SKM-1 treated with dmso at 0.1 percent for 144 hours (cell line): Measurements from ENCODE around the gene CAMTA1.

ENCODE experiments used
- DNase-seq: peaks from one replicate; lab custom pipeline; 2025; ENCODE audit not compliant: unreplicated experiment; lab: John Stamatoyannopoulos, UW

CAMTA1 gene

GRCh38 chr1:7352364-7352763 lies 567.1 kb downstream of the CAMTA1 start:
- no peak for DNase-seq

DNA sequence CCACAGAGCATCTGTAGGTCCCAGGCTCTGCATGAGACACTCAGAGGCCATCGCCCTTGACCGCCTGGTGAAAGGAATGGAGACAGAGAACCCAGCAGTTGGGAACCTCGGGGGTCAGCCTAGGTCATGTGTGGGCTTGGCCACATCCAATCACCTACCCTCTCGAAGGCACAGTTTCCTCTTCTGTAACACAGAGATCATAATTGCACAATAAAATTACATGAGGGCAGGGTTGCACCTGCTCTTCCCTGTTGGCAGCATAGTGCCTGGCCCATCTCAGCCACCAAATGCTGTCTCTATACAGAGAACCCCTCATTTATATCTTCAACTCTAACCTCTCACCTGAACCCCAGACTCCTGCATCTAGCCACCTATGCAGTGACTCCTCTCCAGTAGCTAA lies 567.7 kb downstream of the CAMTA1 start:
- DNase-seq: no peak

DNA sequence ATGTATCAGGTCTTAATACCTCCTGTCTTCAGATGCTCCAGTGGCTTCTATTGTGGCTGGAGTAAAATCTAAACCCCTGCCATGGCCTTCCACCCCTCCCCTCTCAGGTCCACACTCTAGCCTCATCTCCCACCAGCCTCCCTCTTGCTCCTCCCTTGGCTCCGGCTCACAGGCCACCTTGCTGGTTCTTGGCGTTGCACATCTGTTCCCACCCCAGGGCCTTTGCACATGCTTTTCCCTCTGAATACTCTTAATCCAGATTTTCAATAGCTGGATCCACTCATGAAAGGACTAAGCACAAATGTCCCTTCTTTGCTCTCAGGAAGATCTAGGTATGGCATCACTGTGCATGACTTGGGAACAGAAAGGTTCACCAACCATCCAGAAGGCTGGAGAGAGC lies 570.4 kb downstream of the CAMTA1 start:
- no peak for DNase-seq

- DNase-seq: no peak
Observed at GRCh38 chr1:7356079-7356478, 570.8 kb downstream of the CAMTA1 start.

- DNase-seq: no peak
Observed at GRCh38 chr1:7358425-7358824, 573.2 kb downstream of the CAMTA1 start.

- DNase-seq: no peak
Observed at GRCh38 chr1:7360526-7360925, 575.3 kb downstream of the CAMTA1 start.

- DNase-seq: no peak
Observed at GRCh38 chr1:7362947-7363346, 577.7 kb downstream of the CAMTA1 start.

GRCh38 chr1:7363450-7363849 lies 578.2 kb downstream of the CAMTA1 start:
- no peak for DNase-seq

DNA sequence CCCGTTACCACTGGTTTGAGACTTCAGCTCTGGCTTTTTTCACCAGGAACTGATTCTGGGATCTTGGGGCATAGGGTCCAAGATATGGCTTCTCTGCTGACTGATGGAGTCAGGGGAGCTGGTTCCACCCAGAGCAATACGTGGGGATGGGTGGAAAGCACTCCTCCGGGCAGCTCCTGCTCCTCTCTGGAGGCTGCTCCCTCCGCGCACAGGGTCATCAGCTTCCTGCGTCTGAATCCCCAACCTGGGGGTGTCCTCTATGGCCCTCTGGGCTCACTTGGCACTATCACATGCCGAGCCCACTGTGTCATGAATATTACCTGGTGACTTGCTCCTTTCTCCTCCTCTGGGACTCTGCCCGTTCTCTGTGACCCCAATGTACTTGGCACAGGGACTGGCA lies 580.5 kb downstream of the CAMTA1 start:
- DNase-seq: no peak

- DNase-seq: no peak
Observed at GRCh38 chr1:7366286-7366954, 581.2 kb downstream of the CAMTA1 start.

DNA sequence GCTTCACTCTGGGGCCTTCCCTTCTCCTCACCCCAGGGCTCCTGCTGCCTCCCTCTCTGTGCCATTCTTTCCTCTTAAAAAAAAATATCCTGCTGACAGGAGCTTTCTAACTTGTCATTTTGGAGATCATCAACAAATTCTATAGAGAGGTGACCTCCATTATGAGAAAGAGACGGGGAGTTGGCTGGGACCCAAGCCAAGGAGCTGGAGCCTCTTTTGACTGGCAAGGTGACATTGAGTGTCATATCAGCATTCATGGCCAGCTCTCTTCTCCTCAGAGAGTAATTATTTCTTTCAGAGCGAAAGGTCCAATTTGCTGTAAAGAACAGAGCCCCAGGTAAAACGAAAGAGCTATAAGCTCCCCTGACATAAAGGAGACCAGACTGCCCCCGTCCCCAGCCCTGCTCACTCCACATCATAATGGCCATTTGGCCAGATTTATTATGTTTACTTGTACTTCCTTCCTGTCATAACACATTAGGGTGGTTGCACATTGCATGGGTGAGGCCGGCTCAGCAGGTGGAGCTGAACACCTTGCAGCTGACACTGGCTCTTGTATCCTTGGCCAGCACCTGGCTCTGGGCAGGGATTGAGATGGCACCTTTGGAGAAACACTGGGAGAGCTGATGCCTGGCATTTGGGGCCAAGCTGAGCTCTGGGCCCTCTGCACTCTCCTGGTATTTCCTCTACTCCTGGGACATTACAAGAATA lies 581.9 kb downstream of the CAMTA1 start:
- DNase-seq: no peak

DNA sequence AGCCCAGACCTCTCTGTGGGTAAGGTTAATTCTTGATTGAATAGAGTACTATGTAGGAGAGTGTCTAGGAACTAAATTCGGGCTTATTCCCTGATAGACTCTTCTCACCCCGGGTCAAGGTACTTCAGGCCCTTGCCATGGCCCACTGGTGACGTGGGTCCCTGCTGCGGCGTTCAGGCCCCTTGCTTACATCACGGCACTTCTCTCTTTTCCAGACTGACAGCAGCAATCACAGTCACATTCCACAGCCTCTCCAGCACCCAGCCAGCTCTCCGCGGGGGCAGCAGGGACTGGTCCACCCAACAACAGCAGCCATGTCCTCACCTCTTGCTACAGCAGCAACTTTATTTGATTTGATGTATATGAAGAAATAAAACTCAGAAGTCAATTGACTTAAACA lies 584.6 kb downstream of the CAMTA1 start:
- DNase-seq: no peak

- no peak for DNase-seq
Observed at GRCh38 chr1:7371926-7372325, 586.7 kb downstream of the CAMTA1 start.

- DNase-seq: no peak
Observed at GRCh38 chr1:7372477-7373120, 587.3 kb downstream of the CAMTA1 start.

- DNase-seq: no peak
Observed at GRCh38 chr1:7373251-7373650, 588.0 kb downstream of the CAMTA1 start.

DNA sequence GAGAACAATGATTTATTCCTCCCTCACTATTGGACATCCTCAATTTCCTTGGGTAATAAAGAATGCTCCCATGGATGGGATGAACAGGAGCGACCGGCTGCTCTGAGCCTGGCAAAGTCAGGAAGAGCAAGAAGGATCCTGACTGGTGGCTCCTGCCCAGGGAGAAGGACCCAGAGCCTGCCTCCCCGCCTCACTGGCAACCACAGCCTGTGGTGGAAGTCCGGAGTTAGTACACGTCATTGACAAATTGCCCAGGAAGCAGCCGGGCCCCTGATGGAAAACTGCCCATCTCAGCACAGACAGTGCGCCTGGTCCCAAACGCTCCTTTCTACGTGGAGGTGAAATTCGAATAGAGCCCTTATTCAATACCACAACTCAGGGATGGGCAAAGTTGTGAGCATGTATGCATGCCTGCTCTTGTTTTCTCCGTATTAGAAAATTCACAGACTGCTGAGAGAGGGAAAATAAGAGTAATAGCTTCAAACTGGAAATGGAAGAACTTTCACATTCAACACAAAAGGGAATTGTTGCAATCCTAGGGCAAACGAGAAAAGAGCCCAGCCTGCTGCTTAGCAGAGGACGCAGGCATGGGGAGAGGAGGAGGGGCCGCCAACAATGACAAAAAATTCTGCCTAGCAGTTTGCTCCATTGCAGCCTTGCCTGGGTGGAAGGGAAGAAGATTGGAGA lies 588.8 kb downstream of the CAMTA1 start:
- no peak for DNase-seq

DNA sequence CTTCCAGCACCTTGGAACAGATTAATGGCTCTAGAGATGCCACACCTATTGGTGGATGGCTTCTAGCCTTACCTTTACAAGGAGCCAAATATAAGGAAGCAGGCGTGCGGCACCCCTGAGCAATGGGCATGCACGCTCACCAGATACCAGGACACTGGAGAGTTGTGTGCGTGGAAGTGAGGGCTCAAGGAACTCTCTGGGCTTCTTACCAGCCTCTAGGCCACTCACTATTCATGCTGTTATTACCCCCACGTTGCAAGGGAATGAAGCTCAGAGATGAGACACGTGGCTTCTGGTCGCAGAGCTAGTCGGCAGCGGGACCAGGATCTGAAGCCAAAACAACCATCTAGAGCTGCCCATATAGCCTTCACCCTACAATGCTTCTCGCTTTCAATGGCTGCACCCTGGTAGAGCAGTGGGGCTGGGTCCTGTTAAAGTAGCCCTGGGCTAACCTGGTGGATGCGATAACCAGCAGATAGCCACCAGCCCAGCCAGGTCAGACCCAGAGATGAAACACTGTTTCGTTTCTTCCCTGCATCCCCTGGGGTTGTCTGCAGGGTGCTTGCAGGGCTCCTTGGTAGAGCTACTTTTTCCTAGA lies 589.4 kb downstream of the CAMTA1 start:
- DNase-seq: no peak

GRCh38 chr1:7375329-7375728 lies 590.1 kb downstream of the CAMTA1 start:
- DNase-seq: no peak

DNA sequence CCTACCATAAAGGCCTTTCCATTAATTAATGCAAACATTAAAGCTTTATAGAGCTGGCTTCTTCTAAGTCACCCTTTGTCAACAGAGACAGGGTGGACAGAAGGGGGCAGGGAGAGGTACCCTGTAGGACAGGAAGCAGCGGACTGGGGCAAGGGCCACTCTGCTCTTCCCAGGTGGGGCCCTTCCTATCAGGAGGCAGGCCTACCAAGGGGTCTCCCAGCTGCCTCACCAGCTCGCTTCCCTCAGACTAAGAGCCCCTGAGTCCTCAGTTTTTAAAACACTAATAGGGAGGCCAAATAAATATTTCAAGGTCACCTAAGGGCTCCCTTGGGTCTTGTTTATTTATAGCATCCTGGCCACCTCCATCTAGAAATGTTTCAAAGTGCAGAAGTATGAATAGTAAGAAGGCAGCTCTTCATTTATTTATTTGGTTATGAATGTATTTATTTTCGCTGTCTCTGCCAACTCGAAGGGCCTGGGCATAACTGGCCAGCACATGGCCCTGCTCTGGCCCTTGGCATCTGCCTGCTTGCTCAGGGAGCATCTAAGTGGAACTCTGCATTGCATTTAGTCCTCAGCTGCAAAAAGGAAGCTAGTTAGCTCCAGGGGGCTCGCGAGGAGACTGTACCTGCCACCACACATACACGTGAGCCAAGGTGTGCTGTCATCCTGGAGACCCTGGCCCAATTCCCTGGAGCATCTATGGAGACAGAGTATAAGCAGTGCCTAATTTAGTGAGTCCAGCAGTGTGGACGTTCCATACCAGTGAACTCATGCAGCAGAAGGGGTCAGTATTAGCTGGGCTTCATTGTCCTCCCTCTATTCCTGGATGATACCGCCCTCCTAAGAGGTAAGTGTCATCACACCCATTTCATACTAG lies 590.8 kb downstream of the CAMTA1 start:
- DNase-seq: no peak

GRCh38 chr1:7376676-7377075 lies 591.4 kb downstream of the CAMTA1 start:
- no peak for DNase-seq
